COLO668 (cell line): ENCODE measurements around the gene SLC8B1.

Source experiments
- DNase-seq: peaks from one replicate; lab custom pipeline; 2025; ENCODE audit not compliant: unreplicated experiment; lab: John Stamatoyannopoulos, UW

SLC8B1 gene

GRCh38 chr12:113271853-113272561 lies 62.9 kb downstream of the SLC8B1 start:
- DNase-seq = no peak

- DNase-seq = no peak
Observed at GRCh38 chr12:113271466-113271852, 63.5 kb downstream of the SLC8B1 start.

- no peak for DNase-seq
Observed at GRCh38 chr12:113270709-113271009, 64.2 kb downstream of the SLC8B1 start.

- no peak for DNase-seq
Observed at GRCh38 chr12:113269257-113269943, 65.5 kb downstream of the SLC8B1 start.

GRCh38 chr12:113268621-113269020 lies 66.3 kb downstream of the SLC8B1 start:
- no peak for DNase-seq

GRCh38 chr12:113268136-113268535 lies 66.8 kb downstream of the SLC8B1 start:
- DNase-seq = no peak

GRCh38 chr12:113267621-113268020 lies 67.3 kb downstream of the SLC8B1 start:
- DNase-seq = no peak

- no peak for DNase-seq
Observed at GRCh38 chr12:113266106-113266895, 68.6 kb downstream of the SLC8B1 start.

GRCh38 chr12:113263431-113263963 lies 71.4 kb downstream of the SLC8B1 start:
- DNase-seq = no peak

GRCh38 chr12:113262710-113263109 lies 72.2 kb downstream of the SLC8B1 start:
- DNase-seq = no peak

GRCh38 chr12:113261847-113262470 lies 73.0 kb downstream of the SLC8B1 start:
- DNase-seq = no peak

GRCh38 chr12:113260636-113261300 lies 74.1 kb downstream of the SLC8B1 start:
- DNase-seq = no peak

- DNase-seq = no peak
Observed at GRCh38 chr12:113260127-113260526, 74.8 kb downstream of the SLC8B1 start.

- DNase-seq = no peak
Observed at GRCh38 chr12:113257564-113257963, 77.3 kb downstream of the SLC8B1 start.

GRCh38 chr12:113254298-113254697 lies 80.6 kb downstream of the SLC8B1 start:
- DNase-seq = no peak

- DNase-seq = no peak
Observed at GRCh38 chr12:113253532-113254285, 81.2 kb downstream of the SLC8B1 start.

GRCh38 chr12:113252494-113252893 lies 82.4 kb downstream of the SLC8B1 start:
- no peak for DNase-seq

- DNase-seq = no peak
Observed at GRCh38 chr12:113251404-113252070, 83.4 kb downstream of the SLC8B1 start.

- no peak for DNase-seq
Observed at GRCh38 chr12:113250045-113250444, 84.9 kb downstream of the SLC8B1 start.

- DNase-seq = no peak
Observed at GRCh38 chr12:113249546-113249945, 85.4 kb downstream of the SLC8B1 start.
